ENCODE data around the gene TENM4.

The TENM4 gene

GRCh38 chr11:79182794-79183193 is 258.0 kb downstream of the TENM4 start (continued):
- TF ChIP-seq YY1 (tag by site-specific recombination; IDR thresholded peaks at IDR 0.05) = no peak
- no peak for TF ChIP-seq SP2 (tag by site-specific recombination; IDR thresholded peaks at IDR 0.05)
- TF ChIP-seq ZNF488 (tag by site-specific recombination; IDR thresholded peaks at IDR 0.05) = no peak
- no peak for TF ChIP-seq ZNF140 (tag by site-specific recombination; IDR thresholded peaks at IDR 0.05)
- TF ChIP-seq ZBTB48 (tag by site-specific recombination; IDR thresholded peaks at IDR 0.05) = no peak

GRCh38 chr11:79179087-79179486 is 261.7 kb downstream of the TENM4 start:
- no peaks in the 10 kb centered on the region for H3K9me3 ChIP-seq (ENCODE audit: control insufficient read depth, insufficient read depth, low read depth, low read length)
- ChIA-PET POLR2A (no interaction called here), CTCF (no interaction called here)
- no peak overlapping the region for H3K4me3 ChIP-seq (ENCODE audit: low read depth, low read length)
- H3K27ac ChIP-seq (ENCODE audit: extremely low read depth, low read depth, low read length) = no peak overlapping the region
- TF ChIP-seq ZNF639 (tag by site-specific recombination; IDR thresholded peaks at IDR 0.05) (no peak), ZNF707 (tag by site-specific recombination; IDR thresholded peaks at IDR 0.05) (no peak), ZNF449 (tag by site-specific recombination; IDR thresholded peaks at IDR 0.05) (no peak), KLF7 (tag by site-specific recombination; IDR thresholded peaks at IDR 0.05; ENCODE audit: borderline replicate concordance) (no peak), ZNF174 (tag by site-specific recombination; IDR thresholded peaks at IDR 0.05) (no peak), YY1 (tag by site-specific recombination; IDR thresholded peaks at IDR 0.05) (no peak), ZBTB26 (tag by site-specific recombination; optimal IDR thresholded peaks at IDR 0.05) (no peak), GFI1B (tag by site-specific recombination; IDR thresholded peaks at IDR 0.05) (no peak), ZNF184 (tag by site-specific recombination; IDR thresholded peaks at IDR 0.05) (no peak), ZFP37 (tag by site-specific recombination; IDR thresholded peaks at IDR 0.05) (no peak)
- H3K4me1 ChIP-seq (ENCODE audit: control insufficient read depth, insufficient read depth, low read length) = no peaks in the 10 kb centered on the region
- no peaks in the 10 kb centered on the region for H3K36me3 ChIP-seq (ENCODE audit: control insufficient read depth in 2 of 2, insufficient read depth in 1 of 2, low read length in 2 of 2)

GRCh38 chr11:79174045-79175008 is 266.5 kb downstream of the TENM4 start:
- CTCF ChIA-PET = interaction anchor here (1.1 kb wide), 1 partner anchor 528 kb away, joined by 3 read pairs; no protein-coding TSS in a partner anchor
- H3K27ac ChIP-seq (ENCODE audit: extremely low read depth, low read depth, low read length) = no peak overlapping the region
- POLR2A ChIA-PET = no interaction called here
- H3K36me3 ChIP-seq (ENCODE audit: control insufficient read depth in 2 of 2, insufficient read depth in 1 of 2, low read length in 2 of 2) = no peaks in the 10 kb centered on the region
- no peaks in the 10 kb centered on the region for H3K4me1 ChIP-seq (ENCODE audit: control insufficient read depth, insufficient read depth, low read length)
- no peak overlapping the region for H3K4me3 ChIP-seq (ENCODE audit: low read depth, low read length)
- H3K9me3 ChIP-seq (ENCODE audit: control insufficient read depth, insufficient read depth, low read depth, low read length) = no peaks in the 10 kb centered on the region
- TF ChIP-seq ZNF548 (tag by site-specific recombination; IDR thresholded peaks at IDR 0.05) = no peak
- TF ChIP-seq ZNF394 (tag by site-specific recombination; IDR thresholded peaks at IDR 0.05; ENCODE audit: borderline replicate concordance) = no peak
- TF ChIP-seq ZNF596 (tag by site-specific recombination; IDR thresholded peaks at IDR 0.05) = no peak
- TF ChIP-seq ZNF530 (tag by site-specific recombination; IDR thresholded peaks at IDR 0.05; ENCODE audit: low read depth) = no peak
- no peak for TF ChIP-seq ZNF211 (tag by site-specific recombination; IDR thresholded peaks at IDR 0.05; ENCODE audit: low read depth)
- TF ChIP-seq ZNF280D (tag by site-specific recombination; IDR thresholded peaks at IDR 0.05) = no peak
- no peak for TF ChIP-seq ZSCAN30 (tag by site-specific recombination; IDR thresholded peaks at IDR 0.05)
- TF ChIP-seq ZXDB (tag by site-specific recombination; IDR thresholded peaks at IDR 0.05) = no peak
- no peak for TF ChIP-seq ZNF777 (tag by site-specific recombination; IDR thresholded peaks at IDR 0.05; ENCODE audit: borderline replicate concordance)
- TF ChIP-seq ZNF610 (tag by site-specific recombination; IDR thresholded peaks at IDR 0.05; ENCODE audit: borderline replicate concordance) = no peak
- TF ChIP-seq ZNF529 (tag by site-specific recombination; IDR thresholded peaks at IDR 0.05; ENCODE audit: insufficient replicate concordance) = no peak
